Body of pancreas (tissue), 4 donors: ENCODE results near the gene IL17RB. TPM values are rescaled to one million over a fixed set of nuclear protein-coding genes. Genes with fewer than 3 reads are reported as not detected.
A peak's percentile ranks its signal among the peaks of the same experiment; 100 is the strongest.

Source experiments
- ATAC-seq: fragments of 150-250 bp; one replicate; pipeline ENCODE4 v1.9.1; 2016
- DNase-seq, 4 donors: peaks; one replicate each; pipeline ENCODE4 v3.0.0-alpha.2; 2019
- H3K27ac ChIP-seq, 4 donors: fragments of 200-600 bp; sonication (generic); 1 replicate in 3 of 4; 2 replicates in 1 of 4; pipeline versions ENCODE4 v1.5.1 to v1.6.1; 2016 to 2019; ENCODE audit warnings: mild to moderate bottlenecking in 1 of 4, mixed read lengths in 1 of 4, moderate library complexity in 1 of 4
- H3K27me3 ChIP-seq, 2 donors: fragments of 200-600 bp; sonication (generic); one replicate each; pipeline ENCODE4 v1.6.0; 2016; ENCODE audit warnings: mild to moderate bottlenecking in 1 of 2
- H3K36me3 ChIP-seq, 2 donors: fragments of 200-600 bp; sonication (generic); replicated peaks in 1 of 2; 2 replicates each; pipeline ENCODE4 v1.5.1; 2016; ENCODE audit warnings: low read depth in 2 of 2; ENCODE audit not compliant: insufficient read depth in 1 of 2
- H3K4me1 ChIP-seq: fragments of 200-600 bp; sonication (generic); one replicate; pipeline ENCODE4 v1.6.0; 2016
- H3K4me3 ChIP-seq, 2 donors: fragments of 200-600 bp; sonication (generic); 1 replicate in 1 of 2; 2 replicates in 1 of 2; pipeline ENCODE4 v1.5.1; 2016 to 2019
- H3K9me3 ChIP-seq, 3 donors: fragments of 200-600 bp; sonication (generic); 1 replicate in 2 of 3; 2 replicates in 1 of 3; pipeline ENCODE4 v1.5.1; 2016
- CTCF ChIP-seq, 7 experiments: fragments of 450-650 bp in 4 of 7; fragments of 200-600 bp in 3 of 7; sonication (generic) in 3 of 7; IDR thresholded peaks; one replicate each; pipeline ENCODE4 v1.5.1; 2016 to 2019; ENCODE audit warnings: antibody characterized with exemption in 7 of 7
- POLR2A ChIP-seq, 3 donors: fragments of 450-650 bp; IDR thresholded peaks; one replicate each; pipeline ENCODE4 v1.6.1; 2016; ENCODE audit warnings: antibody characterized with exemption in 3 of 3, mild to moderate bottlenecking in 2 of 3
- WGBS, 2 donors: methylation state at CpG; one replicate each; pipeline ENCODE4 v1.1.5; 2017; 5-methylcytosine and 5-hydroxymethylcytosine counted together
- intact Hi-C: fragments of 100-400 bp; cut with DNase I; formaldehyde crosslinking; loops from one replicate; pipeline ENCODE4 v1.15.1; 2023
- total RNA-seq, 2 donors: library from RNA; depleted of rRNA; stranded (reverse); fragments of >200 nt; gene quantifications; one replicate each; pipeline ENCODE4 v1.1.0, GENCODE V29; 2016

Gene IL17RB
- total RNA-seq, 2 donors from 2014 or later, result 16.5 to 17.6 TPM

DNA sequence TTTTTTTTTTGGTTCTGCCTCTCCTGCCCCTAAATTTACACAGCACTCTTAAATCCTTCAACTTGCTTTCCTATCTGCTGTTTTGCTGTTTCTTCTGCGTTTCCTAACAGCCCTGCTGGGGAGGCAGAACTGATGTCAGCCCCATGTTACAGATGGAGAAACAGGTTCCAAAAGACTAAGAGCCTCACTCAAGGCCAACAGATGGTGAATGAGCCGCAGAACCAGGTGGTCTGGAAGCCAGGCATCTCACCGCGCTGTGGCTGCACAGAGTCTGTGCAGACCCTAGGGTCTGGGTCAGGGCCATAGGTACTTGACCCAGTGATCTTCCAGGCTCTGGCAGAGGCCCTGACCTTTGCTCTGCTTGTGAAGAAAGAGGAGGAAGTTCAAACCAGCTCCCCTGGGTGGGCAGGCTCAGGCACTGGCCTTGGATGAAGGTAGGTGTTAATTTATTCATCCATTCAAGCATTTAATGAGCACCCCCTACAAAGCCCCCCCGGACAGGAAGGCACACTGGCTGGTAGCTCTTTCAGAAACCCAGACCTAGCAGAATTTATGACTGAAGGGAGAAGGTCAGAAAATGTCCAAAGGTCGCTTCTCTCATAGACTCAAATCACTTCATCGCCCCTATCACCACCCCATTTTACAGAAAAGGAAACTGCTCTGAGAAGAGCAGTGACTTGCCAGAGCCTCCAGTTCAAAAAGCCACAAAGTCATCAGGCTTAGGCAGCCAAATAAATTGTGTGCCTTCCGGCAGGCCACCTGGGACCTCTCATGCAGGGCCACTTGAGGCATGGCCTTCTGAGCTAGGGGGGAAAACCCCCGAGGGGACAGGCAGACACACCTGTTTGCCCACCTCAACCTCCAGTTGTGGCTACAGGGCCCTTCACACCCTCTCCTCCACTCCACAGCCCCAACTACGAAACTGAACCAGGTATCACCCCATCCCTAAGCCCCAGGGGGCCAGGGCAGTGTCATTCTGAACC lies 2.9 kb upstream of the IL17RB start:
- intact Hi-C loops, result no loop called here
- WGBS, 2 donors, result 20 to 30% methylated on average over 9 to 10 of the region's 10 CpGs
- TF ChIP-seq POLR2A (IDR thresholded peaks at IDR 0.05), result peak in 1 of 3 donors; percentile 13
- TF ChIP-seq CTCF (IDR thresholded peaks at IDR 0.05), result no peak
- Histone ChIP-seq H3K4me3 (no peak overlapping the region), H3K9me3 (no peaks in the 10 kb centered on the region), H3K36me3 (no peaks in the 10 kb centered on the region), H3K27me3 (no peaks in the 10 kb centered on the region), H3K27ac (peak overlapping the region; percentile 89 to 99 (median 98)), H3K4me1 (peaks cover 63% of the 10 kb centered on the region)
- DNase-seq (peak; percentile 40 to 54 (median 44)), ATAC-seq (peak; percentile 2)

DNA sequence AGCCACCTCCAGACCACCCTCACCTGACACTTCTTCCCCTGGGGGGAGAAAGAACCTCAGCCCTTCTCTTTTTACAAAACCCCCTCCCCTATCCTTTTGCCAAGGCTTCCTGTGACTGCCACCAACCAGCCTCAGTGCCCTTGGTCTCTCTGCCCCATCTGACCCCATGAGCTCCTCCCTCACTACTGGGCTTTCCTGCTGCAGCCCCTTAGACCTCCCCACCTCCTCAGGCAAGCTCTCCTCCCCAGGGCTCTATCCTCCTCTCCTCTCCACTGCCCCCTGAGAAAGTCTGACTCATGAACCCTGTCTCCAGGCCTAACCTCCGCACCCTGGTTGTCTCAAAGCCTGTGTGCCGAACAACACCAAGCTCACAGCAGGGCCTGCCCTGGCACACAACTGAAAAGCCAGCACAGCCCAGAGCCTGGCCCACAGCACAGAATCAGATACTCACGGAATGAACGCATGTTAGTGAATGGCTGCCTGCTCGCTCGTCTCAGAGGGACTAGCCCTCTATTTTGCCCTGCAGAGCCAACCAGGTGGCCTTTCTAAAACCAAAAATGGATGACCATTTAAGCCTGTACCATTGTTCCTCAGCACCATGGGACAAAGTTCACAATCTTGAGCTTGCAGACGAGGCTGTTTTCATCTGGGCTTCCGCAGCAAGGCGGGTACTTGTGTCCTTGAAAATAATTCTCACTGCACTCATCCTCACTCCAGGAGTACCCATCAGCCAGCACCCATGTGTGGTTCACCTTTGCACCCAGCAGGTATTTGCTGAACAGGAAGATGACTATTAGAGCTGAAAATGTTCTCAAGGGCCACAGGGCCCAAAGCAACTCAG lies 1.9 kb upstream of the IL17RB start:
- H3K9me3 ChIP-seq, result no peaks in the 10 kb centered on the region
- no peaks in the 10 kb centered on the region for H3K36me3 ChIP-seq
- TF ChIP-seq POLR2A (IDR thresholded peaks at IDR 0.05) (peak in 2 of 3 donors; percentile 19 to 37), CTCF (IDR thresholded peaks at IDR 0.05) (no peak)
- ATAC-seq (no peak), DNase-seq (peak; percentile 32 to 61 (median 47))
- H3K27ac ChIP-seq, result peak overlapping the region; percentile 89 to 99 (median 98)
- H3K4me3 ChIP-seq, result no peak overlapping the region
- intact Hi-C loops, result no loop called here
- WGBS, 2 donors, result 13 to 20% methylated on average over 5 to 9 of the region's 9 CpGs
- H3K4me1 ChIP-seq, result peaks cover 63% of the 10 kb centered on the region
- H3K27me3 ChIP-seq, result no peaks in the 10 kb centered on the region

DNA sequence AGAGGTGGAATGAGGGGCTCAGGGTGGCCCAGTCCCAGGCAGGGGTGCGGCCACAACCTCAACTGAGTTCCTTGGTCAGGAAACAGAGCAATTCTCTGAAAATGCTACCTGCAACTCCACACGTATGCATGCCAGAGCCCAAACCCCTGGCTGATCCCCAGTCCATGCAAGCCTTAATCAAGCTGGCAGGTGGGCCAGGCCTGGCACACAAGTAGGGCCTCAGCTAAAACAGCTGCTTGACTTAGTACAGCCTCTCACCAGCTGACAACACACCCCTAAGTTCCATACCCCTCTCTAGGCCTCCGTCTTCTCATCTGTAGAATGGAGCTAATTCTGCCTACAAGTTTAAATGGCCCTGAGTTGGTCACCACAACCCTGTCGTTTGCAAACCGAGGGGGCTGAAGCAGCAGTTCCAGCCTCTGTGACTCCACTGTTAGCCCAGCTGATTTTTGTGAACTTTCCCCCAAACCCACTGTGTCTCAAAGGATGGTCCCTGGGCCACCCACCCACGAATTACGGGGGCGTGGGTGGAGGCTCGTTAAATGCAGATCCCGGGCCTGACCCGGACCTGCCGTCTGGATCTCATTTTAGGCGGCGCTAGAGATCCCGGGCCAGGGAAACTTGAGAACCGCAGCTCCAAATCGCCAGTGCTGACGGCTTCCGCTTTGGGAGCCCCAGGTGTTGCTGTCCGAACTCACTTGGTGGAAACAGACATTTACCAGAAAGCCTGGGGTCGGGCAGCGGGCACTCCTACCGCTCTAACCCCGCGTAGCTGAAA lies 1.1 kb upstream of the IL17RB start:
- 6 to 9% methylated on average over 21 to 25 of the region's 25 CpGs for WGBS, 2 donors
- DNase-seq, result peak; percentile 74 to 81 (median 79)
- intact Hi-C loops, result no loop called here

More for the DNA sequence above, 1.1 kb upstream of the IL17RB start:
- Histone ChIP-seq H3K4me3 (peak overlapping the region; percentile 31 to 41), H3K27me3 (no peaks in the 10 kb centered on the region), H3K9me3 (no peaks in the 10 kb centered on the region), H3K27ac (peak overlapping the region; percentile 89 to 99 (median 98)), H3K4me1 (peaks cover 63% of the 10 kb centered on the region), H3K36me3 (no peaks in the 10 kb centered on the region)
- peak in 5 of 7 experiments; percentile 9 to 52 (median 39) for TF ChIP-seq CTCF (IDR thresholded peaks at IDR 0.05)
- peak in 2 of 3 donors; percentile 69 to 72 for TF ChIP-seq POLR2A (IDR thresholded peaks at IDR 0.05)
- ATAC-seq, result peak; percentile 39
